Memory B cell (primary cell): ENCODE results near the gene LIMK2.
A peak's percentile ranks its signal among the peaks of the same experiment; 100 is the strongest.

Experiments
- ATAC-seq: fragments of 150-1000 bp; cut with Tn5 transposase; 2 replicates; pipeline ENCODE4 v1.10.0; 2021; ENCODE audit warnings: low read depth, mild to moderate bottlenecking, moderate library complexity
- DNase-seq, 2 donors: peaks; one replicate each; pipeline ENCODE4 v3.0.0; 2022; ENCODE audit warnings: low spot score in 2 of 2
- H3K27ac Mint-ChIP-seq: one replicate; pipeline ENCODE4 v1.8.0; 2022; ENCODE audit warnings: mild to moderate bottlenecking, moderate library complexity, mixed read lengths
- H3K27me3 Mint-ChIP-seq: one replicate; pipeline ENCODE4 v1.8.0; 2022; ENCODE audit warnings: mixed read lengths
- H3K36me3 Mint-ChIP-seq: one replicate; pipeline ENCODE4 v1.8.0; 2022; ENCODE audit warnings: mild to moderate bottlenecking, mixed read lengths
- H3K4me1 Mint-ChIP-seq: one replicate; pipeline ENCODE4 v1.8.0; 2022; ENCODE audit warnings: mixed read lengths
- H3K4me3 Mint-ChIP-seq: one replicate; pipeline ENCODE4 v1.8.0; 2022; ENCODE audit warnings: mild to moderate bottlenecking, moderate library complexity, mixed read lengths
- H3K9me3 Mint-ChIP-seq: one replicate; pipeline ENCODE4 v1.8.0; 2022; ENCODE audit warnings: mixed read lengths

Gene LIMK2

DNA sequence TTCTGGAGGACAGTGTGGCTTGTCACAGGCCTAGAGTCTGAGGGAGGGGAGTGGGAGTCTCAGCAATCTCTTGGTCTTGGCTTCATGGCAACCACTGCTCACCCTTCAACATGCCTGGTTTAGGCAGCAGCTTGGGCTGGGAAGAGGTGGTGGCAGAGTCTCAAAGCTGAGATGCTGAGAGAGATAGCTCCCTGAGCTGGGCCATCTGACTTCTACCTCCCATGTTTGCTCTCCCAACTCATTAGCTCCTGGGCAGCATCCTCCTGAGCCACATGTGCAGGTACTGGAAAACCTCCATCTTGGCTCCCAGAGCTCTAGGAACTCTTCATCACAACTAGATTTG lies 67.2 kb downstream of the LIMK2 start:
- H3K4me3 Mint-ChIP-seq = no peak overlapping the region
- H3K27me3 Mint-ChIP-seq = no peaks in the 10 kb centered on the region
- H3K4me1 Mint-ChIP-seq = peaks cover 2% of the 10 kb centered on the region
- ATAC-seq (no peak), DNase-seq (no peak)
- H3K36me3 Mint-ChIP-seq = peaks cover 11% of the 10 kb centered on the region
- H3K27ac Mint-ChIP-seq = peak overlapping the region; percentile 14
- H3K9me3 Mint-ChIP-seq = no peaks in the 10 kb centered on the region

DNA sequence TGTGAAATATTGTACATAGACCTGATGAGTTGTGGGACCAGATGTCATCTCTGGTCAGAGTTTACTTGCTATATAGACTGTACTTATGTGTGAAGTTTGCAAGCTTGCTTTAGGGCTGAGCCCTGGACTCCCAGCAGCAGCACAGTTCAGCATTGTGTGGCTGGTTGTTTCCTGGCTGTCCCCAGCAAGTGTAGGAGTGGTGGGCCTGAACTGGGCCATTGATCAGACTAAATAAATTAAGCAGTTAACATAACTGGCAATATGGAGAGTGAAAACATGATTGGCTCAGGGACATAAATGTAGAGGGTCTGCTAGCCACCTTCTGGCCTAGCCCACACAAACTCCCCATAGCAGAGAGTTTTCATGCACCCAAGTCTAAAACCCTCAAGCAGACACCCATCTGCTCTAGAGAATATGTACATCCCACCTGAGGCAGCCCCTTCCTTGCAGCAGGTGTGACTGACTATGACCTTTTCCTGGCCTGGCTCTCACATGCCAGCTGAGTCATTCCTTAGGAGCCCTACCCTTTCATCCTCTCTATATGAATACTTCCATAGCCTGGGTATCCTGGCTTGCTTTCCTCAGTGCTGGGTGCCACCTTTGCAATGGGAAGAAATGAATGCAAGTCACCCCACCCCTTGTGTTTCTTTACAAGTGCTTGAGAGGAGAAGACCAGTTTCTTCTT lies 67.9 kb downstream of the LIMK2 start:
- Mint-ChIP-seq H3K36me3 (peaks cover 11% of the 10 kb centered on the region), H3K27ac (peak overlapping the region; percentile 14), H3K27me3 (no peaks in the 10 kb centered on the region), H3K4me1 (peaks cover 2% of the 10 kb centered on the region), H3K4me3 (no peak overlapping the region), H3K9me3 (no peaks in the 10 kb centered on the region)
- DNase-seq = no peak
- ATAC-seq = no peak

DNA sequence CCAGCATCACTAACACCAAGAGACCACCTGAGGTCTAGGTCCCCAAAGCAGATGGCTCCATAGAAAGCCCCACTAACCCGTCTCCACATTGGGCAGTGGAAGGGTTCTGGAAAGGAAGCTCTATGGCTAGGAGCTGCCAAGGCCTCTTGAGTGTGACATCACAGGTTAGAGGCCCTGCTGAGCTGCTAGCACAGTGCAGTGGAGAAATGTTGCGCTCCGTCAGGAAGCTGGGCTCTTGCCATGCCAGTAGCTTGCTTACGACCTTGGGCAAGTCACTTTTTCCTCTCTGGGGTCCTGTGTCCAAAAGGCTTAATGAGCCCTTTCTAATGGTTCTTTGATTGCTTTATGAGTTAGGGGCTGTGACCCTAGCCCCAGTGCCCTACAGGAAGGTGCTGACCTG lies 69.6 kb downstream of the LIMK2 start:
- peaks cover 15% of the 10 kb centered on the region for H3K4me1 Mint-ChIP-seq
- no peaks in the 10 kb centered on the region for H3K27me3 Mint-ChIP-seq
- no peak for DNase-seq
- no peak for ATAC-seq
- H3K27ac Mint-ChIP-seq = peak overlapping the region; percentile 68
- H3K4me3 Mint-ChIP-seq = no peak overlapping the region
- no peaks in the 10 kb centered on the region for H3K9me3 Mint-ChIP-seq
- peaks cover 21% of the 10 kb centered on the region for H3K36me3 Mint-ChIP-seq

DNA sequence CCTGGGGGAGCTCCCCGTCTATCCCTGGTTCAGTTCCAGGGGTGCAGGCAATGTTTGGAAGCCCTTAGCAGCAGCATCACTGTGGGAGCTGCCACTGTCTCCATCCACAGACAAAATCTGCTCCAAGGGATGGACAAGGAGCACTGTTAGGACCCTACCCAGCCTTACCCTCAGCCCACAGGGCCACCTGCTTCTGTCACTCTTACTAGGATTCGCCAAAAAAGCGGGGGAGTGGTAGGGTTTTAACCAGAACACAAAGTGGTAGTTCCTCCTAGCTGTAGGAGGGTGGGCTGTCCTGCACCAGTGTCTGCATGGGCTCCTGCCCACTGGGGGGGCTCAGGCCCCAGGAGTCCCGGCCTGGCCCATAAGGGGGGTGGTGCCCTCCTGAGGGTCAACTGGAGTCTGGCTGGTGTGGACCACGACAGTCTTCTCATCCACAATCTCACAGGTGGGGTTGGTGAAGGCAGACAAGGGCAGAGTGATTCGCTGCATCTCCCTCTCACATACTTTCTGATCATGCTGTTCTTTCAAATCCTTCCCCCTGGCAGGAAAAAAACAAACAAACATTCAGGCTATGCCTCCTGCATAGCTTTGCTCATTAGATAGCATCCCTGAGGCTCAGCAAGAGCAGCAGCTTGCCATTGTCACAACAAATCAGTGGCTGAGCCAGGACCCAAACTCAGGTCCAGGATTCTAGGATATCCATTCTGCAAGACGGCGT lies 70.8 kb downstream of the LIMK2 start:
- peaks cover 24% of the 10 kb centered on the region for H3K36me3 Mint-ChIP-seq
- no peak overlapping the region for H3K4me3 Mint-ChIP-seq
- peak overlapping the region; percentile 68 for H3K27ac Mint-ChIP-seq
- peaks cover 21% of the 10 kb centered on the region for H3K4me1 Mint-ChIP-seq
- ATAC-seq (no peak), DNase-seq (no peak)
- H3K27me3 Mint-ChIP-seq = no peaks in the 10 kb centered on the region
- H3K9me3 Mint-ChIP-seq = no peaks in the 10 kb centered on the region

DNA sequence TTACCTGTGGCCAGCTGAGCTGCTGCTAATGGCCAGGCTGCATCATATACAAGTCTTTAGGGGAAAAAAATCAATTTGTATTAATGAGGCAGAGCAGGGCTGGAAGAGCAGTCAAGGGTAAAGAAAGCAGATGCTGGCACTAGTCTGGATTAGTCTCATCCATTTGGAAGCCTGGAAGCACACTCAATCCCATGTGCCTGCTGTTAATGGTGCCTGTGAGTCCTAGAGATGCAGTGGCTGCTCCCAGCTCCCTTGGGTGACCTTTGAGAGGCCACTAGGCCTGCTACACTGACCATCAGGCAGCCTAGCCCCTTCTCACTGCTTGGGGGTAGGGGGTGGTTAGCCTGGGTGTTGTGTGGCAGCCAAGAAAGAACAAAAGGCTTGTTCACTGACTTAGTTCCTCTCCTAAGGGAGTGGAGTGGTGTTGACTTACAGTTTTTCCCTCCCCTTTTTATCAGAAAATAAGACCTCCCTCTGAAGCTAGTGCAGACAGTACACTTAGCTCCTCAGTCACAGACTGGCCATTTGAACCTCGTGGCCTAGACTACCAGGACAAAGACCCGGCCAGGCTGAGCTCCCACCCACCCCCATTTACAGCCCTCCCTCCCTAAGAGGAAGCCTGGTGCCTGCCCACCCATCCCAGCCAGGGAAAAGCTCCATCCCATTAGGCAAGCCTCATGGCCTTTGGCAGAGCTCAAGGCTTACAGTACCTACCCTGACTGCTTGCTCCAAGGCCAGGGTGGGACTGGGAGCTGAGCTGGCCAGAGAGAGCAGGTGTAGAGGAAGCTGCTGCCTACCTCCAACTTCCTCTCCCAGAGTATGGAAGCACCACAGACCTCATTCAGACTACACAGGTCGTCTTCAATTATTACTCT lies 72.4 kb downstream of the LIMK2 start:
- Mint-ChIP-seq H3K36me3 (peaks cover 26% of the 10 kb centered on the region), H3K4me3 (no peak overlapping the region), H3K27ac (peak overlapping the region; percentile 100), H3K27me3 (no peaks in the 10 kb centered on the region), H3K9me3 (no peaks in the 10 kb centered on the region), H3K4me1 (peaks cover 27% of the 10 kb centered on the region)
- no peak for ATAC-seq
- DNase-seq = no peak

DNA sequence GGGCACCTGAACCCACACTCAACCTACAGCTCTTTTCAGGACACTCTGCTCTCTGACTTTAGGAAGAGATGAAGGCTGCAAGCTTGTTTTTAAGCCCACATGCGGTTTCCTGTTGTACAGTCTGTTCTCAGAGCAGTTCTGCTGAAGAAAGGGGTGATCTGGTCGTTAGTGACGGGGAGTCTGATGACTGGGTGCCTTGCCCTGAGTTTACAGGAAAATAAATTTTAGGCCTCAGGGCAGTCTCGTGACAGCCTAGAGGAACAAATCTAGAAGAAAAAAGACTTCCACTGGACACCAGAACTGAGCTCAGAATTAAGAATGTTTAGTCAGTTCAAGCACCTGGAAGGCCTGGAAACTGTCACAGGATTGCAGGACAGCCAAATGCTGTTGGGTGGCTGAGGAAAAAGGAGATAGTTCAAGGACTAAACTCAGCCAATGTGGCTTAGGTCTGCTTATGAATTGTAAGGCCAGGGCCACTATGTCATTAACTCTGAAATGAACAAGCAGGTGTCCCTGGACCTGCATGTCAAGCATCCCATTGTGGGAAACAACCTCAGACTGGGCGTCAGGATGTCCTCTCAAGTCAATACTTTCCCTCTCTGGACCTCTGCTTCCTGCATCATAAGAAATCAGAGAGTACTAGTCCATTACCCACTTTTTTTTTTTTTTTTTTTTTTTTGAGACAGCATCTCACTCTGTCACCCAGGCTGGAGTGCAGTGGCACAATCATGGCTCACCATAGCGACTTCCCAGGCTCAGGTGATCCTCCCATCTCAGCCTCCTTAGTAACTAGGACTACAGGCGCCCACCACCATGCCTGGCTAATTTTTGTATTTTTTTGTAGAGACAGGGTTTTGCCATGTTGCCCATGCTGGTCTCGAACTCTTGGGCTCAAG lies 74.5 kb downstream of the LIMK2 start:
- no peak for ATAC-seq
- H3K9me3 Mint-ChIP-seq = no peaks in the 10 kb centered on the region
- peaks cover 26% of the 10 kb centered on the region for H3K36me3 Mint-ChIP-seq
- H3K27me3 Mint-ChIP-seq = no peaks in the 10 kb centered on the region
- H3K27ac Mint-ChIP-seq = peak overlapping the region; percentile 100
- no peak for DNase-seq
- H3K4me1 Mint-ChIP-seq = peaks cover 32% of the 10 kb centered on the region
- H3K4me3 Mint-ChIP-seq = peak overlapping the region; percentile 46

DNA sequence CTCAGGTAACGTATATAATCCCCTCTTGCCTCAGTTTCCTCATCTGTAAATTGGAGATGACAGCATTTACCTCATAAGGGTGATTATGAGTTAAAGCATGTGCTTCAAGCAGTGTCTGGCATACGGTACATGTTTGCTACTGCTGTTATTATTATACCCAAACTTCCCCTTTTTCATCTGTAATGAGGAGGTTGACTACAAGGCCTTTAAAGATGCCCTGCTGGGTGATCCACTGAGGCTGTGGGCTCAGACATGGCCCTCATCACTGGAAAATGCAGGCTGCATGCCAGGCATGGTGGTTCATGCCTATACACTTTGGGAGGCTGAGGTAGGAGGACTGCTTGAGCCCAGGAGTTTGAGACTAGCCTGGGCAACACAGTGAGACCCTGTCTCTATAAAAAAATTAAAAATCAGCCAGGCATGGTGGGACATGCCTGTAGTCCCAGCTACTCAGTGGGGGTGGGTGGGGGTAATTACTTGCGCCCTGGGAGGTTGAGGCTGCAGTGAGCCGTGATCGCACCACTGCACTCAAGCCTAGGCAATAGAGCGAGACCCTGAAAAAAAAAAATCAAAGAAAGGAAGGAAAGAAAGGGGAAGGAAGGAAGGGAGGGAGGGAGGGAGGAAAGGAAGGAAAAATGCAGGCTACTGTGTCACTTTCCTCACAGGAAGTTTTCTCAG lies 75.9 kb downstream of the LIMK2 start:
- H3K4me1 Mint-ChIP-seq = peaks cover 32% of the 10 kb centered on the region
- peak; percentile 10 for ATAC-seq
- H3K9me3 Mint-ChIP-seq = no peaks in the 10 kb centered on the region
- peak overlapping the region; percentile 73 for H3K4me3 Mint-ChIP-seq
- DNase-seq = peak in 1 of 2 donors; percentile 21
- no peaks in the 10 kb centered on the region for H3K27me3 Mint-ChIP-seq
- peaks cover 24% of the 10 kb centered on the region for H3K36me3 Mint-ChIP-seq
- peak overlapping the region; percentile 100 for H3K27ac Mint-ChIP-seq

DNA sequence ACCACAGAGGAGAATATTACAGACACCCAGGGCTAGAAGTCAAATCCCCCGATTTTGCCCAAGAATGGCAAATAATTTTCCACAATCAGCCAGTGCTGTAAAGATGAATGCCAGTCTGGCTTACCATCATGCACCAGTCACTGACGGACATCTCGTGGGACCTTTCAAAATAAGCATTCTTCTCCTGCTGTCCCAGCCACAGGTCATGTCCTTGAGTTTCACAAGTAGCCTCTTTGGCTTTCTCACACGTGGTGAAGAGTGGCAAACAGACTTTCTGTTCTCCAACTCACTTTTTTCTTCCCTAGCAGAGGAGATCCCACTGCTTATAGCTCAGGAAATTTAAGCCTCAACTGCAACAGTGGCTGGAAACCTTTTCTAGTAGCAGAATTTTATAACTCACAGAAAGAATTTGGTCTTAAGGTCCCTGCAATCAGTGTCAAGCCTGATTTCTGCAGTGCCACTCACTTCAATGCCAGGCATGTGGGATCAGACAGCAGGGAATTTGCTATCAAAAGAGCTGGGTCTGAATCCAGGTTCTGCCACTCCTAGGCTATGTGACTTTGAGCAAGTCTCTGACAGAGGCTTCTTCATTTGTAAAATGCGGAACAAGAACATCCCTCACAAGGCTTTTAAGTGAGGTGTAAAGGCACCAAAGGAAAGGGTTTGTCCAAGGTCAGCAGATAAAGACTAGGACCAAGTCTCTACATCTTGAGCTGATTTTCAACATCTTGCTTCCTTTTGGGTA lies 76.6 kb downstream of the LIMK2 start:
- H3K4me1 Mint-ChIP-seq = peaks cover 34% of the 10 kb centered on the region
- no peaks in the 10 kb centered on the region for H3K27me3 Mint-ChIP-seq
- H3K9me3 Mint-ChIP-seq = no peaks in the 10 kb centered on the region
- peak overlapping the region; percentile 97 for H3K4me3 Mint-ChIP-seq
- ATAC-seq = no peak
- no peak for DNase-seq
- H3K27ac Mint-ChIP-seq = peak overlapping the region; percentile 100
- H3K36me3 Mint-ChIP-seq = peaks cover 21% of the 10 kb centered on the region

DNA sequence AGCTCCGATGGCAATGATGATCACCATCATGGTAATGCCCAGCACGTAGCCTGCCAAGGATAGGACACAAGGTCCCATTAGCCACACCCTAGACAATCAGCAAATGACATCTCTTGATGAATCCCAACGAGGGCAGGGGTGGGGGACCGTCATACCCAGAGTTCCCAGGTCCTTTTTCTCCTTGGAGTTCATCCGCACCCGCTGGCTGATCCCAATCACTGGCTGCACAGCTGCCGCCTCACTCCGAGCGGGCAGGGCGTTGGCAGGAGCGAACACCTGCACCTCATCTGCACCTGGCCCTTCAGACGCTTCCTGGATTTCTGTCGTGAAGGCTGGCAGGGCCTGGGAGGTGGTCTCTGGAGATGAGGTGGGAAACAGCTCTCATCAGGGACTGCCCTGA lies 77.2 kb downstream of the LIMK2 start:
- DNase-seq (no peak), ATAC-seq (no peak)
- no peaks in the 10 kb centered on the region for H3K9me3 Mint-ChIP-seq
- peaks cover 36% of the 10 kb centered on the region for H3K4me1 Mint-ChIP-seq
- no peaks in the 10 kb centered on the region for H3K27me3 Mint-ChIP-seq
- H3K27ac Mint-ChIP-seq = peak overlapping the region; percentile 100
- H3K4me3 Mint-ChIP-seq = peak overlapping the region; percentile 97
- peaks cover 17% of the 10 kb centered on the region for H3K36me3 Mint-ChIP-seq

DNA sequence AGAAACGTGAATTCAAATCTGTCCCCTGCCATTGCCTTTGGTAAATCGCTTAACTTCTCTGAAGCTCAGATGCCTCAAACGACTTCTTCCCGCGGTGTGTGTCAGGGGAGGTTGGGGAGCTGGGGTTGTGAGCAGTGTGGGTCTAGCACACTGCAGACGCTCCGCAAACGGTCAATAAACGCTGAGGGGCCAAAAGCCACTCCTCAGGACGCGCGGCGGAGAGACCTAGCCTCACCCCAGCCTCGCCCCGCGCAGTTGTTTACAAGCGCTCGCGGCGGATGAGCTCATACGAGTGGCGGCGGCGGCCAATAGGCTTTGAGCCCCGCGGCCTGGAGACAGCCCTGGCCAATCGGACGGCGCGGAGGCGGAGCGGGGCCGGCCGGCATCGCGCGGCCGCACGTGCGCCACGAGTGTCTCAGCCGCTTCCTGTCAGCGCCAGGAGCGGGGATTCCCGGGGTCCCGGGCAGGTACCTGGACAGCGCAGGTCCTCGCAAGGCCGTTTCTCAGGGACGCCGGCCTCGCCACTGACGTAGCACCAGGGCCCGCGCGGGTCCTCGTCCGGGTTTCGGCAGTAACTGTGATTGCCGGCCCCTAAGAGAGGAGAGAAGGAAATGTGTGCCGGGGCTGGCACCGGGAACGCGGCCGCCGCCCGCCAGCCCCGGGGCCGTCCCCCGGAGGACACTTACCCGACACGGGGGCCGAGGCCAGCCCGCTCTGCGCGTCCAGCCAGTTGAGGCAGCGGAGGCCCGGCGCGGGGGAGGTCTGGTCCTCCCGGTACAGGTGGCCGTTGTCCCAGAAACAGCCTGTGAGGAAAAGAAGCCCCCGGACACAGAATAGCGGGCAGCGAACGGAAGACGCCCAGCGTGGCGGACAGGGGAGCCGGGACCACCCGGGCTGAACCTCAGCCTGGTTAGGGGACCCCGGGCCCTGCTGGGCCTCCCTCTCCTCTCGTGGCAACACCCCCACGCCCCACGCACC lies 78.7 kb downstream of the LIMK2 start:
- DNase-seq (peak; percentile 90 to 95), ATAC-seq (peak; percentile 80)
- Mint-ChIP-seq H3K27ac (peak overlapping the region; percentile 100), H3K27me3 (no peaks in the 10 kb centered on the region), H3K9me3 (no peaks in the 10 kb centered on the region), H3K4me3 (peak overlapping the region; percentile 97), H3K36me3 (peaks cover 11% of the 10 kb centered on the region), H3K4me1 (peaks cover 35% of the 10 kb centered on the region)

DNA sequence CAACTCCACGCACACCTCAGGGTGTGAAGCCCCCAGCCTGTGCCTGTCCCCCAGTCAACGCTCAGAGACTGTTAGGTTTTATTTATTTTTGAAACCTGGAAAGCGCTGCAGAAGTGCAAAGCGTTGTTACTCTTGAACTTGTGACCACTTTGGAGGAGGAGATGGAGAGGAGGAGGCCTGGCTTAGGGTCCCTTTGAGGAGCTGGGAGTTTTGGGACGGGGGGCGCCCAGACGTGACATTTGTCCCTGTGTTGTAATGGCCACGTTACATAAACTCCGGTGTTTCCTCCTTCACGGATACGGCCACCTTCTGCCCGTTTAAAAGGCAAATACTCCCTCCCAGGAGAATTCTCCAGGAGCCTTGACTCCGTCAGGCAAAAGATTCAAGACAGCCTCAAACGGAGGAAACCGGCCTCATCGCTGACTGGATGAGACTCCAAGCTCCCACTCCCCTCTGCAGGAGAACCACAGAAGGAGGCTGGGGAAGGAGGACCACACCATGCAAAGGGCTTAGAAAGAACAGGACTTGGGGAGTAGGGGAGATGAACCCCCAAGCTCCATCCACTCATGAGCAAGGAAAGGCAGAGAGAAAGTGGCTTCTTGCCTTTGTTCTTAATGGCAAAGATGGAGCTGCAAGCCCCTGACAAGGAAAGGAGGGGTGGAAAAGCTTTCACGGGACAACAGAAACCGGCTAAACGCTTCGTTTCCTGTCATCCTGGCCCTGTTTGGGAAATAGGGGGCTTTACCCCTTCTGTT lies 79.6 kb downstream of the LIMK2 start:
- H3K36me3 Mint-ChIP-seq = peaks cover 9% of the 10 kb centered on the region
- H3K4me3 Mint-ChIP-seq = peak overlapping the region; percentile 97
- DNase-seq (peak in 1 of 2 donors; percentile 32), ATAC-seq (no peak)
- H3K27me3 Mint-ChIP-seq = no peaks in the 10 kb centered on the region
- peaks cover 34% of the 10 kb centered on the region for H3K4me1 Mint-ChIP-seq
- no peaks in the 10 kb centered on the region for H3K9me3 Mint-ChIP-seq
- peak overlapping the region; percentile 100 for H3K27ac Mint-ChIP-seq
